ENCODE measurements around the gene PRKAG3. TPM values are rescaled to one million over a fixed set of nuclear protein-coding genes. Genes with fewer than 3 reads are reported as not detected.

The PRKAG3 gene
- total and polyA plus RNA-seq, 2 experiments from 2014 or later = 0.17 TPM; not detected in 1

DNA sequence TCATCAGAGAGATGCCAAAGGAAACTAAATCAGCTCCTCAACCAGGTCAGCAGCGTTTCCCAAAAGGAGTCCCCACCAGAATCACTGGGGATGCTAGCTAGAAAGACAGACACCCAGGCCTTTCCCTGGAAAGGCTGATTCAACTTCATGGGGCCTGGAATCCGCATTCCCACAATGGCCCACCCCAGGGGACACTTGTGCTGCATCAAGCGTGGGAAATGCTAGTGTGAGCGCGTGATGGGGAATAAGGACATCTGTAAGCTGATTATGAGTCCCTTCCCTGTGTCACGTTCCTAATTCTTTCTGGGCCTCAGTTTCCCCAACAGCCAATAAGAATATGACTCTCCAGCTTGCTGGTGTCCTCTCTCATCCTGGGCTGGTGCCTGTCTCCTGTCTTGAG lies 46.9 kb upstream of the PRKAG3 start:
- peaks cover 4% of the 10 kb centered on the region for H3K4me1 ChIP-seq (ENCODE audit: low read depth)
- TF ChIP-seq, protein P1, sequence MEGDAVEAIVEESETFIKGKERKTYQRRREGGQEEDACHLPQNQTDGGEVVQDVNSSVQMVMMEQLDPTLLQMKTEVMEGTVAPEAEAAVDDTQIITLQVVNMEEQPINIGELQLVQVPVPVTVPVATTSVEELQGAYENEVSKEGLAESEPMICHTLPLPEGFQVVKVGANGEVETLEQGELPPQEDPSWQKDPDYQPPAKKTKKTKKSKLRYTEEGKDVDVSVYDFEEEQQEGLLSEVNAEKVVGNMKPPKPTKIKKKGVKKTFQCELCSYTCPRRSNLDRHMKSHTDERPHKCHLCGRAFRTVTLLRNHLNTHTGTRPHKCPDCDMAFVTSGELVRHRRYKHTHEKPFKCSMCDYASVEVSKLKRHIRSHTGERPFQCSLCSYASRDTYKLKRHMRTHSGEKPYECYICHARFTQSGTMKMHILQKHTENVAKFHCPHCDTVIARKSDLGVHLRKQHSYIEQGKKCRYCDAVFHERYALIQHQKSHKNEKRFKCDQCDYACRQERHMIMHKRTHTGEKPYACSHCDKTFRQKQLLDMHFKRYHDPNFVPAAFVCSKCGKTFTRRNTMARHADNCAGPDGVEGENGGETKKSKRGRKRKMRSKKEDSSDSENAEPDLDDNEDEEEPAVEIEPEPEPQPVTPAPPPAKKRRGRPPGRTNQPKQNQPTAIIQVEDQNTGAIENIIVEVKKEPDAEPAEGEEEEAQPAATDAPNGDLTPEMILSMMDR (IDR thresholded peaks at IDR 0.05; ENCODE audit: low read depth, low read length) = no peak
- DNase-seq (ENCODE audit: low read depth in 1 of 2, low spot score in 1 of 2) = no peak
- H3K27ac ChIP-seq = no peak overlapping the region
- H3K9me3 ChIP-seq (ENCODE audit: low read depth) = no peaks in the 10 kb centered on the region
- no peaks in the 10 kb centered on the region for H3K36me3 ChIP-seq
- peaks cover 100% of the 10 kb centered on the region for H3K27me3 ChIP-seq
- H3K4me3 ChIP-seq = no peak overlapping the region

GRCh38 chr2:218877891-218878290 lies 46.3 kb upstream of the PRKAG3 start:
- Histone ChIP-seq H3K9me3 (ENCODE audit: low read depth) (no peaks in the 10 kb centered on the region), H3K4me3 (no peak overlapping the region), H3K27me3 (peaks cover 100% of the 10 kb centered on the region), H3K36me3 (no peaks in the 10 kb centered on the region), H3K4me1 (ENCODE audit: low read depth) (peaks cover 4% of the 10 kb centered on the region), H3K27ac (no peak overlapping the region)
- DNase-seq (ENCODE audit: low read depth in 1 of 2, low spot score in 1 of 2) = no peak
- TF ChIP-seq, protein P1 (IDR thresholded peaks at IDR 0.05; ENCODE audit: low read depth, low read length) = no peak

DNA sequence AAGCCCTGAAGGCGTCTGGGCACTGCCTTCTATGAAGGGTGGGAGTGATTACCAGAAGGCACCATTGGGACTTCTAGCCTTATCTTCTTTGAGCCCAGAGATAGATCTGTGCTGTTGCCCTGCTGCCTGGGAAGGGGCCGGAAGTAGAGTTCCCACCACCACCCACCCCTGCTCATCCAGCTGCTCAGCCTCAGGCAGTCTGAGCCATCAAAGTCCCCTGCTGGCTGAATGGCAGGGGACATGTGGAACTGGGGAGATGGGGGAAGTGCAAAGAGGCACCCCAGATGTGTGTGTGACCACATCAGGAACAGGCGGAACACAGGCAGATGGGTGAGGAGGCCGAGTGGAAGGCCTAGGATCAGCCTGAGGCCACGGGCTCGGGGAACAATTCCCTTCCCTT lies 45.7 kb upstream of the PRKAG3 start:
- Histone ChIP-seq H3K4me1 (ENCODE audit: low read depth) (peaks cover 4% of the 10 kb centered on the region), H3K4me3 (no peak overlapping the region), H3K27ac (no peak overlapping the region), H3K9me3 (ENCODE audit: low read depth) (no peaks in the 10 kb centered on the region), H3K36me3 (no peaks in the 10 kb centered on the region), H3K27me3 (peaks cover 100% of the 10 kb centered on the region)
- no peak for DNase-seq (ENCODE audit: low read depth in 1 of 2, low spot score in 1 of 2)
- TF ChIP-seq, protein P1 (IDR thresholded peaks at IDR 0.05; ENCODE audit: low read depth, low read length) = no peak

DNA sequence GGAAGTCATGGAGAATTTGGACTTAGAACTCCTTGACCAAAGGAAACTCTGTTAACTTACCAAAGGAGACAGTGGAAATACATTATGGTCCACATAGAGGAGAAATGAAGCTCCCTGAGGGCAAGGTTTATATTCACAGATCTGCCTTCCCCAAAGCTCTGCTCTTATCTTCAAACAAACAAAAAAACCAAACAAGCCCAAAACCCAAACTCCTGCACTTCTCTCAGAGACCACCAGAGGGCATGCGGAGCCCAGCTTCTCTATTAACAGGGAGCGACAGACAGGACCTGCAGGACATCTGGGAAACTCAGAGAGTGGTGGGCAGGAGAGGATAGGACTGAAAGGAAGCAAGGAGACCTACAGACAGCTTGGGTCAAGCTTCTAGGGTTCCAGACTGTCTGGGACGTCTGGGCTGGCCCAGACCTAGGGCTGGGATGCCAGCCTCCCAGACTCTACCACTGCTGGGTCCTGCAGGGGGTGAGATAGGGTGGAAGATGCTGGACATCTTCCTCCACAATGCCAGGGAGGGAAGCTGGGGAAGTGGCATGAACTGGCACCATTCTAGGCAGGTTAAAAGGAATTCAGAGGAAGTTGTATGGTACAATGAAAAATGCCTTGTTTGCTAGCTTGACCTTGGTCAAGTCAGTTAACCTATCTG lies 45.1 kb upstream of the PRKAG3 start:
- Histone ChIP-seq H3K4me1 (ENCODE audit: low read depth) (peaks cover 4% of the 10 kb centered on the region), H3K36me3 (no peaks in the 10 kb centered on the region), H3K27ac (no peak overlapping the region), H3K9me3 (ENCODE audit: low read depth) (no peaks in the 10 kb centered on the region), H3K27me3 (peaks cover 100% of the 10 kb centered on the region), H3K4me3 (no peak overlapping the region)
- TF ChIP-seq, protein P1 (IDR thresholded peaks at IDR 0.05; ENCODE audit: low read depth, low read length) = peak; percentile 98
- DNase-seq (ENCODE audit: low read depth in 1 of 2, low spot score in 1 of 2) = peak; percentile 69 to 79

DNA sequence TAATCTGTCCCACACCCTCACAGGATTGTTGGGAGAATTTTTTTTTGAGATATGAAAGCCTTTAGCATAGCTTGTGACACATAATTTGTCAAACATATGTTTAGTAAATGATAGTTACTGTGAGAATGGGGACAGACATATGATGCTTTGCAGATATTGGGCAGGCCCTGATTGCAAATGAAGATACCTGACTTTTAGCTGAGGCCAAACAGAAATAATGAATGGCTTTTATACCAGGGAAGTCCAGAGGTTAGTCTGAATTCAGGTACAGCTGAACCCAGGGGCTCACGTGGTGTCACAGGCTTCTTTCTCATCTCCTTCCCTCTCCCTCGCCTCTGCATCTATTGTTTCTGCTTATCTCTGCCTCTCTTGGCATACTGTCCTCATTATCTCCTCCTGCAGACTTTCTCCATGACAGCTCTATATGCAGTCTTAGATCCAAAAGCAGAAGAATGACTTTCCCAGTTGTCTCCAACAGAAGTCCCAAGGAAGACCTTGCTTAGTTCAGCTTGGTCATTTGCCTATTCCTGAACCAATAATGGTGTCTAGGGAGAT lies 44.2 kb upstream of the PRKAG3 start:
- H3K27me3 ChIP-seq = peaks cover 100% of the 10 kb centered on the region
- H3K4me1 ChIP-seq (ENCODE audit: low read depth) = peaks cover 4% of the 10 kb centered on the region
- TF ChIP-seq, protein P1 (IDR thresholded peaks at IDR 0.05; ENCODE audit: low read depth, low read length) = no peak
- no peak overlapping the region for H3K4me3 ChIP-seq
- H3K9me3 ChIP-seq (ENCODE audit: low read depth) = no peaks in the 10 kb centered on the region
- no peaks in the 10 kb centered on the region for H3K36me3 ChIP-seq
- DNase-seq (ENCODE audit: low read depth in 1 of 2, low spot score in 1 of 2) = no peak
- no peak overlapping the region for H3K27ac ChIP-seq
